ENCODE data around the gene CTNNA3.

Gene CTNNA3

DNA sequence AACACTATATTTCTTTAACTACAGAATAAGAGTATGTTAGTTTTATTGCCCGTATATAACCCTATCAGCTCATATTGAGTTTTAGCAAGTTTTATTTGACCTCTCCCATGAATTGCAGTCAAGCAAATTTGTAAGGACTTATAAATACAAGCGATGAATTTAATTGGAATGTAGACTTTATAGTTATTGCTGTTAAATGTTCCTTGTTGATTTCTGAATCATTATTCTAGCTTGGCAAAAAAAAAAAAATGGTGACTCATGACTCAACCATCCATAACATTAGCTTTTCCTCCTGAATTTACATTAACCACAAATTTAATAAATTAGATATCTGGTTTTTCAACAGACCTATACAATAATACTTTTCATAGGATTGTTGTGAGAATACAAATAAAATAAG is 1104.1 kb downstream of the CTNNA3 start:
- DNase-seq: no peak

GRCh38 chr10:66587680-66588050 is 1108.3 kb downstream of the CTNNA3 start:
- DNase-seq: no peak

- DNase-seq: no peak
Measured at GRCh38 chr10:66586897-66587679, 1108.9 kb downstream of the CTNNA3 start.

- no peak for DNase-seq
Measured at GRCh38 chr10:66586073-66586472, 1109.9 kb downstream of the CTNNA3 start.

DNA sequence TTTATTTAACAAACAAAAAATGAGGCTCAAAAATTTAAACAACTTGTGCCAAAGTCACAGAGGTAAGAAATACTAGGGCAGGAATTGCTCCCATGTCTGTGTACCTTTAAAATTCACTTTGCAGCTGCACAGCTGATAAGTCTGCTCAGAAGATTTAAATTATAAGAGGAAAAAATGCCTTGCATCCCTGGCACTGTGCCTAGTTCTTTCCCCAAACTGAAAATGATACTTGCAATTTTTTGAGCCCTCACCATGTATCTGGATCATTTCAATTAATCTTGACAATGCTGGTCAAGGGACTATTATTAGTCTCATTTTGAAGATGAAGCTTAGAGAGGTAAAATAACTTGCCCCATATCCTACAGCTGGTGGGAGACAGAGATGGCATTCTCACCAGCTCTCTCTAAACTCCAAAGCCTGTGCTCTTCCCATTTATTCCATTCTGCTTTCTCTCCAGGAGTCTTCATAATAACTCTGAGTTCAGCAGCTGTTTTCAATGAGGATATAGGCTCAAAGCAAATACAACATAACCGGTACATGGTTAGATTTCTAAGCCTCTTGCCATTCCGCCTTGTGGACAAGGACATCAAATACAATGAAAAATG is 1120.6 kb downstream of the CTNNA3 start:
- DNase-seq: no peak

- no peak for DNase-seq
Measured at GRCh38 chr10:66572700-66573099, 1123.3 kb downstream of the CTNNA3 start.

- DNase-seq: no peak
Measured at GRCh38 chr10:66565999-66566398, 1130.0 kb downstream of the CTNNA3 start.

GRCh38 chr10:66564287-66564686 is 1131.7 kb downstream of the CTNNA3 start:
- no peak for DNase-seq

DNA sequence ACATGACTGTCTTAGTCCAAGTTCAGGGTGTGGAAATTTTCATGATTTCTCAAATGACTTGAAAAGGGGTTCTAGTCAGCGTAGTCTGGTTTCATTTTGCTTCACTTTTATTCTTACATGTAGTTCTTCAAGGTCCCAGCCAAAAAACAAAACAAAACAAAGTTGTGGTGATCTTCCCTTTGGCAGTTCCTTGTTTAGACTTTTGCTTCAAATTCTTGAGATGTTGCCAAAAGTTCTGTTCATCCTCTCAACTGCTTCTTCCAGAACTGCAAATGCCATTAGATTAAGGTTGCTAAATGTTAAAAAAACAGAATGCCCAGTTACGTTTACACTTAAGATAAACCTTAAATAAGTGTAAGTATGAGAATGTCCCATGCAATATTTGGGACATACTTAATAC is 1140.9 kb downstream of the CTNNA3 start:
- DNase-seq: no peak

DNA sequence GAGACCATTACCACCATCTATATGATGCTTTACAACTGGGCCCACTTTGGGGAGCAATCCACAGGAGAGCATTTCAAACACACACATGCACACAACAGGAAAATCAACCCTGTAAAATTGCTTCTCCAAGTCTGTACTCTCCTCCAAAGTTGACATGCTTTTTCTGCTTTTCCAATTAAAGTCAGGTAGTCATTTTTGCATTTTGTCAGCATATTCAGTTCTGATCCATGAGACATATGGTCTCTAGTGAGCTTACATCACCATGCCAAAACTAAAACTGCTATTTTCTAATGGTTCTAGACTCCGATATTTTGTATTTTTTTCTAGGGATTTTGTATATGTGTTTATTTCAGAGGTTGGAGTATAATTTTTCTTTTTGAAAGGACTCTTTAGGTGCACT is 1143.7 kb downstream of the CTNNA3 start:
- no peak for DNase-seq

DNA sequence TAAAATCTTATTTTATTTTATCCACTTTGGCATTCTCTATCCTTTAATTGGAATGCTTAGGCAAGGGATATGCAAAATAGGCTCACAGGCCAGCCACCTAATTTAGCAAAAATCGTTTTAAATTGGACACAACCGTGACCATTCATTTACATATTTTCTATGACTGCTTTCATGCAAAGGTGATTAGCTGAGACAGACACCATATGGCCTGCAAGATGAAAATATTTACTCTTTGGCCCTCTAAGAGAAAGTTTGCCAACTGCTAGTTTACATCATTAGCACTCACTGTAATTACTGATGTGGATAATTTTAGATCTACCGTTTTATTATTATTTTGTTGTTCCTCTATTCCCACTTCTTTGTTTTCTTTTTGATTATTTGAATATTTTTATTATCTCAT is 1145.6 kb downstream of the CTNNA3 start:
- DNase-seq: no peak

GRCh38 chr10:66538908-66539307 is 1157.1 kb downstream of the CTNNA3 start:
- DNase-seq: no peak

- no peak for DNase-seq
Measured at GRCh38 chr10:66538371-66538770, 1157.6 kb downstream of the CTNNA3 start.

DNA sequence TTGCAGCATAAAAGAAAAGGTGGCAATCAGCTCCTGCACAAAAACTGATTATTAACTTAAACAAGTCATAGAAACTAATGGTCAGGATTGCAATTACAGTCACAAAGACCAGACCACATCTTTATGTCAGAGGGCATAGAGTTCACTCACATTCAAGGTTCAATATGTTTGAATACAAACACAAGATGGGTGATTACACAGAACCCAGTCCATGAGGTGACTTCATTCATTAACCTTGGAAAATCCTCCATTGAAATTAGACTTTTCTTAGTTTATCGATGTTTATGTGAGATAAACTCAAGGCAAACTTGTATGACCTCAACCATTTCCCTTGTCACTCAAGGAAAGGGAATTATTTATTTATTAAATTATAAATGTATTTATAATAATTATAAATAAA is 1158.8 kb downstream of the CTNNA3 start:
- no peak for DNase-seq

- DNase-seq: no peak
Measured at GRCh38 chr10:66535439-66535838, 1160.6 kb downstream of the CTNNA3 start.

DNA sequence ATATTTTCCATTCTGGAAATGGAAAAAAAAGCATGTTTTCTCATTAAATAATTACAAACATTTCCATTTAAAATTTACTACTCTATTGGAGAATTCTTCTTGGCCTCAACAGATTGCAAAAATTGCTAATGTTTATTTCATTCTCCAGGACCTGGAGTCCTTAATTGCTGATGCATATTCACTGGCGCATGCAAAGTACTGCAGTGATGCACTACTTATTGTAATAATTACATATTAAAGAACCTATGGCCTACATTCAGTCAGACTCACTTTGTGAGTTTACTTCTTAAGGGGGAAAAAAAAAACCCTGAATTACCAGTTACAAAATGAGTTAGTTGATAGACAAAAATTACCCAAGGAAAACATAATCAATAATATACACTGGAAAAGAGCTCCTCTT is 1161.1 kb downstream of the CTNNA3 start:
- no peak for DNase-seq

DNA sequence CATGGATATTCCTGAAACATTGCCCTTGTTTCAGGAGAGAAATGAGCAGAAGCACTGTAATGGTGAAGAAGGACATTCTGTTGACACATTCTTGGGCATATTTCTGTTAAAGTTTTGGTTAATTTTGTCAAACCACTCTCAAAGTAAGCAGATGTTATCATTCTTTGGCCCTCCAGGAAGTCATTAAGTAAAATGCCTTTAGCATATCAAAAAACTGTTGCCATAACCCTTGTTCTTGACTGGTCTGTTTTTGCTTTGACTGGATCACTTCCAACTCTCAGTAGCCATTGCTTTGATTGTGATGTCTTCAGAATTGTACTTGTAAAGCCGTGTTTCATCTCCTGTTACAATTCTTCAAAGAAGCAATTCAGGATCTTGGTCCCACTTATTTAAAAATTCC is 1174.5 kb downstream of the CTNNA3 start:
- DNase-seq: no peak

GRCh38 chr10:66519616-66520015 is 1176.4 kb downstream of the CTNNA3 start:
- DNase-seq: no peak

DNA sequence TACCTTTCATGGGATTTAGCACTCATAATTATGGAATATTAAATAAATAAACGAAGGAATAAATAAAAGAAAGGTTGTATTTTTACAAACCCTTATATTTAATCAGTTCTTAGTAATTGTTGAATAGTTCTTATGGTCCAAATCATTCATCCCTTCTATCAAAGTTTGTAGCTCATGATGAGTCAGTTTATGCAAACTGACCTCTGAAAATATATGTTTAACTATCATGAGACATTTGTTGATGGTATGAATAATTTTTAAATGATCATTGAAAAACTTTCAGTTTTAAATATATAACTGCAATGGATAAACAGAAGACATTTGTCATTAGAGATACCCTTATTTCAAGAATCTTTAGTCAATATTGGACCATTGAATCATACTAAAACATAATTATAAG is 1181.3 kb downstream of the CTNNA3 start:
- no peak for DNase-seq

- DNase-seq: no peak
Measured at GRCh38 chr10:66513504-66513903, 1182.5 kb downstream of the CTNNA3 start.

- no peak for DNase-seq
Measured at GRCh38 chr10:66505003-66505657, 1190.9 kb downstream of the CTNNA3 start.

GRCh38 chr10:66501356-66501755 is 1194.6 kb downstream of the CTNNA3 start:
- DNase-seq: no peak

GRCh38 chr10:66483966-66484365 is 1212.0 kb downstream of the CTNNA3 start:
- no peak for DNase-seq

- no peak for DNase-seq
Measured at GRCh38 chr10:66472156-66472555, 1223.8 kb downstream of the CTNNA3 start.
